HepG2 (cell line): Measurements from ENCODE around the gene PCIF1. TPM values are rescaled to one million over a fixed set of nuclear protein-coding genes. Genes with fewer than 3 reads are reported as not detected.
A peak's percentile ranks its signal among the peaks of the same experiment; 100 is the strongest.

Experiments used
- CHD2 ChIP-seq: IDR thresholded peaks from 2 replicates; pipeline ENCODE4 v1.6.1; 2011; ENCODE audit warnings: low read depth, low read length, improper control_type of control experiment
- CTCF ChIP-seq: sonication (generic); formaldehyde crosslinking; IDR thresholded peaks from 2 replicates; pipeline ENCODE4 v1.5.0; 2020; ENCODE audit warnings: mild to moderate bottlenecking, missing genetic modification reagents, moderate library complexity
- EEA1 ChIP-seq: sonication (generic); formaldehyde crosslinking; IDR thresholded peaks from 2 replicates; pipeline ENCODE4 v1.5.1; 2020; ENCODE audit warnings: mild to moderate bottlenecking, missing genetic modification reagents, borderline replicate concordance
- ELF1 ChIP-seq: sonication (generic); formaldehyde crosslinking; IDR thresholded peaks from 2 replicates; pipeline ENCODE4 v1.4.0; 2020; ENCODE audit warnings: missing genetic modification reagents
- FOXK1 ChIP-seq: sonication (generic); formaldehyde crosslinking; IDR thresholded peaks from 2 replicates; pipeline ENCODE4 v1.4.0; 2020; ENCODE audit warnings: low read depth, missing genetic modification reagents, borderline replicate concordance
- NCOR1 ChIP-seq: fragments of 200-600 bp; sonication (generic); IDR thresholded peaks from 2 replicates; pipeline ENCODE4 v1.7.0; 2017; ENCODE audit warnings: antibody characterized with exemption, low read length, borderline replicate concordance
- RERE ChIP-seq: IDR thresholded peaks from 2 replicates; pipeline ENCODE4 v1.6.1; 2016; ENCODE audit warnings: low read depth, missing genetic modification reagents, missing compliant biosample characterization
- ZBTB1 ChIP-seq: sonication (generic); formaldehyde crosslinking; IDR thresholded peaks from 2 replicates; pipeline ENCODE4 v1.4.0; 2020; ENCODE audit warnings: missing genetic modification reagents, borderline replicate concordance
- ZNF180 ChIP-seq: sonication (generic); formaldehyde crosslinking; IDR thresholded peaks from 2 replicates; pipeline ENCODE4 v1.4.0; 2020; ENCODE audit warnings: low read depth, missing genetic modification reagents, borderline replicate concordance
- ZNF232 ChIP-seq: sonication (generic); formaldehyde crosslinking; IDR thresholded peaks from 2 replicates; pipeline ENCODE4 v1.4.0; 2020; ENCODE audit warnings: missing genetic modification reagents, borderline replicate concordance
- ZNF274 ChIP-seq: sonication (generic); formaldehyde crosslinking; IDR thresholded peaks from 2 replicates; pipeline ENCODE4 v1.5.1; 2020; ENCODE audit warnings: mild to moderate bottlenecking, missing genetic modification reagents
- ZNF318 ChIP-seq: sonication (generic); formaldehyde crosslinking; IDR thresholded peaks from 2 replicates; pipeline ENCODE4 v1.4.0; 2020; ENCODE audit warnings: mild to moderate bottlenecking, missing genetic modification reagents
- polyA plus RNA-seq, 8 experiments: library from polyadenylated mRNA; depleted of rRNA in 3 of 8; stranded (reverse) in 7 of 8; unstranded in 1 of 8; fragments of >200 nt; fragmentation: Illumina TruSeq in 4 of 8; extraction: Trizol in 4 of 8; gene quantifications; 2 replicates each; pipeline versions ENCODE4 v1.2.1 to v1.2.3, GENCODE V29; 2011 to 2016; ENCODE audit warnings: low read depth in 4 of 8, missing spikeins in 1 of 8, mixed read lengths in 1 of 8; ENCODE audit not compliant: insufficient read depth in 1 of 8
- total RNA-seq, 5 experiments: library from RNA; depleted of rRNA; stranded (reverse); fragments of >200 nt; fragmentation: Illumina TruSeq; extraction: Trizol; gene quantifications; 2 replicates each; pipeline ENCODE4 v1.2.3, GENCODE V29; 2016; ENCODE audit warnings: low read depth in 1 of 5

Gene PCIF1
- total and polyA plus RNA-seq, 2 of the 13 experiments (the other 11 are each of a cell fraction or from before 2014, with no cell fraction given) = 20.9 to 24.4 TPM

GRCh38 chr20:45909336-45909808, 25.1 kb upstream of the PCIF1 start (continued):
- no peak for TF ChIP-seq ZNF318 (CRISPR knock-in tag)
- TF ChIP-seq ZNF232 (CRISPR knock-in tag) = peak; percentile 54; the same call in 1 of the 2 replicates
- no peak for TF ChIP-seq ZNF180
- no peak for TF ChIP-seq ZNF274 (CRISPR knock-in tag)
- TF ChIP-seq NCOR1 = peak; percentile 70
- no peak for TF ChIP-seq ZBTB1
- TF ChIP-seq CHD2 = no peak
- 0 out of 2 replicates have a peak, but pooled peaks have one; percentile 6 for TF ChIP-seq CTCF (CRISPR knock-in tag)
- 0 out of 2 replicates have a peak, but pooled peaks have one; percentile 81 for TF ChIP-seq EEA1
- no peak; the same call in 1 of the 2 replicates for TF ChIP-seq FOXK1
- peak; percentile 84 for TF ChIP-seq ELF1 (CRISPR knock-in tag)
- no peak for TF ChIP-seq RERE
